T1000 (cell line): Measurements from ENCODE around the gene SVIP.

Source experiments
- DNase-seq: peaks from one replicate; lab custom pipeline; 2025; ENCODE audit warnings: mixed read lengths; lab: John Stamatoyannopoulos, UW

SVIP gene

DNA sequence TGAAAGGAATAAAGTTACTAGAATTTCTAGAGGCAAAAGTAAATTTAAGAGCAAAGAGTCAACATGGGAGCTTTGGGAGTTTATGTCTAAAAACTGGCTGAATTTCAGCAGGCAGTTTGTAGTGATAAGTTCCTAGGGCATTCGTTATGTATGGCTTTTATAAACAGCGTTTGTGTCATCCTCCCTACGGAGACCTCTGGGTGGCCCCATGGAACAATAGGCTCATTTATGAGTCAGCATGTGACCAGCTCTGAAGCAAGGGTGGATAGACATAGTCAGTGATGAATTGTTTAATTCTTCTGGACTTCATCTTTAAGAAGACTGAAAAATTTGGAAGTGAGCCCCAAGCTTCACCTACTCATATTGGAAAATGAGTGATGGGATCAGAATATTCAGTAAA, 37.1 kb downstream of the SVIP start:
- peak; percentile 8 for DNase-seq

DNA sequence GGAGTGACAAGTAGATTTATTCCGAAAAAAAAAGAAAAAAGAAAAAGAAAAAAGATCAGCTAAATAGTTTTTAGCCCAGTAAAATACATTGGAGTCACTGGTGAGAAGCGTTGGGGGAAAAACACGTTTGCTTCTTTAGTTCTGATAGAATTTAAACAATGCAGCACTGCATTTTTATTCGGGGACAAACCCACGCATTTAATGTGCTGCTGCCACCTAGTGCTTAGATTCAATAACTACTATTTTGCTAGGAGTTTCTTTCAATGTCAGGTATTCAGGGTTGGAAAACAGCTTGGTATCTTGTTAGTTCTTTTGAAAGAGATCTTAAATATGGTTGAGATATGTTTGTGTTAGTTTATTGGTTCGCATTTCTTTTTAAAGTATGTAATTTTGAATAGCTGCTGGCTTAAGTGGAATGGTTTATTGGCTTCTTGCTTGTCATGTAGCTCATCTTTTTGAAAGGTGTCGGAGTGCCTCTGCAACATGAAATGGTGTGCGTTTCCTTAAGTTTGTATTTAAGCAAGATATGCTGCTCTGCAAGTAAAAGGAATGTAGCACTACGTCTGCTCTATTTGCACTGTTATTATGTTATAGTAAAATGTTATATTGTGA, 41.9 kb downstream of the SVIP start:
- no peak for DNase-seq

DNA sequence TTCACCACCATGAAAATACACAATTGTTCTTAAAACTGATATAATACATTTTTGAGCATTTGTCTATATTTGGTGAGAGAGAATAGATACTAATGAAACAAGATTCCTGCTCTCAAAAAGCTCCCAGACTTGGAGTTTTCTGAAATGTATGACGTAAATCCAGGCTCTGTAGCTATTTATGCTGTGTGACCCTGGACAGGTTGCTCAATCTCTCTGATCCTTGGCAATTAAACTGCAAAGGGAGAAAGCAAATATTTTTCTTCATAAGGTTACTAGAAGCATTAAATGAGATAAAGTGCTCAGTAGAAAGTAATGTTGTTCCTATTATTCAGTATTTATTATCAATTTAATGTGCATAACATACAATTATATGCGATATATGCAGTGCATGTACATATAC, 42.5 kb downstream of the SVIP start:
- no peak for DNase-seq

DNA sequence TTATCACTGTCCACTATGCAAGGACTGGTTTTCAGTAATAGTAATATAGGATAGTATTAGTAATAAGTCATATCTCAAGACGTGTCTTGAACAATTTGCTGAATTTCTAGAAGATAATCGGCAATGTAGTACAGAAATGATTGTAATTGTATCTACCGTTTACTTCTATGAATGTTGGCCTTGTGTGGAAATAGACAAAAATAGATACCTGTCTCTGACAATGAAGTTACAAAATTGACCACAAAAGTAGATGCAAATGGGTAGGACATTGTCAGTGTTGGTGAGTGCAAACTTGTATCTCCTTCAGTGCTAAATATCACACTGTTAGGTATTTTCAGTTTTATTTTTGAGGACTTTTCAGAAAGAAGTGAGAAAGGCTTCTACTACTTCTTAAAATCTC, 43.1 kb downstream of the SVIP start:
- DNase-seq: no peak

DNA sequence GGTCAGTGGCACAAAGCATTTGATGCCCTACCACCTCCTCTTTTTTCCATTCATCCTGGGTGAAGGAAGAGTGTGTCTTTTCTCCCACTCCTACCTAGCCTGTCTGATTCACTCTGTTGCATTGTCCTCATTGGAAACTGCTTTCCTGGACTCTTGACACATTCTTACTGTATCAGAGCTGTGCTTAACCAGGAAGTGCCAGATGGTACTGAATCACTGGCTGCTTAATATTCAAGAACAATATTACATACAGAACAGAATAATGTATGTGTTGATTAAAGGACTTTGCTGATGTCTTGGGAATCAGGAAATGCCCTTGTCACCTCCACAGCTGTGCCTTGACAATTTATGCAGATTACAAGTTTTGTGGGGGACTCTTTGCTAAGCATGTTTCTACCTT, 44.4 kb downstream of the SVIP start:
- DNase-seq: no peak

DNA sequence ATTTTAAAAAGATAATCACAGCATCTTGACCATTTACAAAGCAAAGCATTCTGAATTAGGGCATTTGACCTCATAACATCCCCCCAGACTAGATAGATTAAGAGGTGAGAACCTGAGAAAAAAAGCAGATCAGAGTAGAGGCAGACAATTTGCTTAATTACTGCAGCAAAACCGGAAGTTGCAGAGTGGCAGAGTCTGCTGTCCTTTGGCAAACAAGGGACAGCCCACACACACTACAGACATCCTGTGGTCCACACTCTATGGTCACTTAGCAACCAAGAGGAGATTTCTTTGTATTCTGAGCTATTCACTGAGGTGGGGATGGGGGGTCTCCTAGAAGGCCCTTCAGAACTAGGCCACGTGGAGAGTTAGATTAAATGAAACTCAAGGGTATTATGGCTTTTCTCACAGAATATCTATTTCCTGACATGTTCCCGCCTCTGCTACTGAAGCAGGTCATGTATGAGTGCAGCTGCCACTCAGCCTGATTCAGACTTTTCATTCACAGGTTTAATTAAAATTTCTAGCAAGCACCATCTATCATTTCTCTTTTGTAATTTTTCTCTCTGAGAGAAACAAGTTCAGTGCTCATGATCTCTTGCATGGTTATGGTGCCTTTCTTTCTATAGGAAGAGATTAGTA, 48.5 kb downstream of the SVIP start:
- DNase-seq: no peak

DNA sequence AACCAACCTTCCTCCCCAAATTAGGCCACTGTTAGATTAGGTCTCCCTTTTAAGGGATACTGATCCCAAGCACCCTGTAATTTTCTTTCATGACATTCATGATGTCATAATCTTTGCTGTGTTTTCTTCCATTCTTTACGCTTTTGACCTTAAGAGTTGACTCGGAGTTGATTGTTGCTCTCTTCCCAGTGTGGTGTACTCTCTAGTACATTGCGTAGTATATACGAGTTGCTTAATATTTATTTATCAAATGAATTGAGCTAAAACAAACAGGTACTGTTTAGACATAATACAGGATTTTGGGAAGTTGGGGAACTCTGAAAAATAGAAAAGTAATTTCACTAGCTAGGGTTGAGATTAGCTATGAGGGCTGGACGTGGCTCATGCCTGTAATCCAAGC, 49.8 kb downstream of the SVIP start:
- no peak for DNase-seq

DNA sequence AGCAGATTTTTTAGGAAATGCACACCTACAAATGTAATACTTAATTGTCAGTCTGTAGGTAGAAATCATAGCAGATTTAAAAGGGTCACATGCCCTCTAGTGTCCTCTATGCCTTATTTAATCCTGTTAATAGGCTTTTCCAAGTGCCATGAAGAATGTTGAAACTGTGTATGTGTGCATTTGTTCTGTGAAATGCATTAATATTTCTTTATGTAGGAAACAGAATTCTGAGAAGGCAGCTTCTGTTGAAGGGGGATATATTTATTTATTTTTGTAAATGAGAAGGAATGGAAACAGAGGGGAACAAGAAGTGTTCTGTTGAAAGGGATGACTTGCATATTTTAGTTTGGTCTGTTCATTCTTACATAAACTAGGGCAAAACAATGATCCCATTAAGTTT, 51.0 kb downstream of the SVIP start:
- no peak for DNase-seq

DNA sequence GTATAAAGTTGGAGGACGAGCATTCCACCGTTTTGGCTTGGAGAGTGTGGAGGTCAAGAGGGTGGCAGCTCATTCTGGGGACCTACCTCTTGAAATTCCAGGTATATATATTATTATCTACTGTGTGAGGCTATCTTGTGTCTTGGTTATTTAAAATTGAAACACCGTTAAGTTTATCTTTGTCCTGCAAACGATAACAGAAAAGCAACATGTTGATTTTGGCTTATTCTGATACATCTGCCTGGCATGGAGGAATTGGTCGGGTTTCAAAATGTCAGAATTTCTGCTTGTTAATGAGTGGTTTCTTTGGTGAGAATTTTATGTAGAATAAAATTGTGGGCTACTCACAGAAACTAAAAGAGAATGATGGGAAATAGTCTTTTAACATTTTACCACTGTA, 54.4 kb downstream of the SVIP start:
- DNase-seq: no peak

DNA sequence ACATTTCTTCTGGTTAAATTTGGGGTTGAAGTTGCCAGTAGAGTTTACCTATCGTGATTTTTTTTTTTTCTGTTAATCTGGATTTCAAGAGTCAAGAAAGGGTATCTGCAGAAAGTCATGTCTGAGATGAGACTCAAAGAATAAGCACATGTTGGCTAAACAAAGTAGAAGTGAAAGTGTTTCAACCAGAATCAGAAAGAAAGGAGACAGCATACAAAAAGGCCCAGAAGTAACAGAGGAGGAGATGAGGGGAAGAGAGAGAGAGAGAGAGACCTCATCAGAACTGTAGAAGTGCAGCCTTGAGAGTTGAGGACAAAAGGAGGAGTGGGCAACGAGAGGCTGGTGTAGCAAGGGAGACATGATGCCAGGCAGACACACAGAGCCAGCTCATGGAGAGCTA, 54.9 kb downstream of the SVIP start:
- no peak for DNase-seq

DNA sequence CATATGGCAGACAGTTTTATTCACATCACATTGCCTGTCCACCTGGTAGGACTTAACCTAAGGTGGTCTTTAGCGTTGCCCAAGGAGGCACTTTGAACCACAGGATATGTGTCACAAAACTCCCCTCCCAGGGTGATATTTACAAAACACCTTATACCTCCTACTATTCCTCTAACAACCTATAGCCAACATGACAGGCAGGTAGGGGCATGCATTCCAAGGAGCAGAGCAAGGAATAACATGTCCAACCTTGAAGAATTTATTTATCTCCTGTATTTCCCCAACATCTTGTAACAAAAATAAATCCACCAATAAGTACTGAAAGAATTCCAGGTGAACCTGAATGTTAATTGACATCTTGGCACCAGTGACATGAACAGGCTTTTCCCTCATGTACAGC, 60.5 kb downstream of the SVIP start:
- DNase-seq: no peak
